HFFc6 (cell line): ENCODE data around the gene CLIC6. TPM values are rescaled to one million over a fixed set of nuclear protein-coding genes. Genes with fewer than 3 reads are reported as not detected.

ENCODE experiments used
- DNase-seq: peaks from one replicate; pipeline ENCODE4 v3.0.0-alpha.2; 2018
- H3K27ac Mint-ChIP-seq: 2 replicates; pipeline ENCODE4 v1.8.0; 2020; ENCODE audit warnings: mild to moderate bottlenecking, mixed read lengths
- H3K27me3 Mint-ChIP-seq: 2 replicates; pipeline ENCODE4 v1.8.0; 2021; ENCODE audit warnings: mild to moderate bottlenecking, moderate library complexity, mixed read lengths; ENCODE audit not compliant: insufficient read depth
- H3K36me3 Mint-ChIP-seq: 2 replicates; pipeline ENCODE4 v1.8.0; 2021; ENCODE audit warnings: low read depth, mixed read lengths
- H3K4me1 Mint-ChIP-seq: 2 replicates; pipeline ENCODE4 v1.8.0; 2020; ENCODE audit warnings: low read depth, mixed read lengths
- H3K4me3 Mint-ChIP-seq: 2 replicates; pipeline ENCODE4 v1.8.0; 2020; ENCODE audit warnings: mild to moderate bottlenecking, moderate library complexity, mixed read lengths
- H3K9me3 Mint-ChIP-seq: 2 replicates; pipeline ENCODE4 v1.8.0; 2020; ENCODE audit warnings: mild to moderate bottlenecking, mixed read lengths
- total RNA-seq, 6 experiments: library from RNA; stranded (reverse); fragmentation: NEBNext Ultra II Directional; extraction: Animal tissue kit (Norgen Biotek cat#: 25700); gene quantifications; 2 replicates in 1 of 6; 3 replicates in 5 of 6; pipeline ENCODE4 v1.2.3, GENCODE V29; 2021
- TF ChIP-seq, protein P1 (sequence below): fragments of 200-600 bp; sonication (generic); IDR thresholded peaks from 2 replicates; pipeline ENCODE4 v1.5.0; 2021; ENCODE audit warnings: antibody characterized with exemption, mild to moderate bottlenecking

CLIC6 gene
- total RNA-seq, 6 experiments from 2014 or later, result not detected

DNA sequence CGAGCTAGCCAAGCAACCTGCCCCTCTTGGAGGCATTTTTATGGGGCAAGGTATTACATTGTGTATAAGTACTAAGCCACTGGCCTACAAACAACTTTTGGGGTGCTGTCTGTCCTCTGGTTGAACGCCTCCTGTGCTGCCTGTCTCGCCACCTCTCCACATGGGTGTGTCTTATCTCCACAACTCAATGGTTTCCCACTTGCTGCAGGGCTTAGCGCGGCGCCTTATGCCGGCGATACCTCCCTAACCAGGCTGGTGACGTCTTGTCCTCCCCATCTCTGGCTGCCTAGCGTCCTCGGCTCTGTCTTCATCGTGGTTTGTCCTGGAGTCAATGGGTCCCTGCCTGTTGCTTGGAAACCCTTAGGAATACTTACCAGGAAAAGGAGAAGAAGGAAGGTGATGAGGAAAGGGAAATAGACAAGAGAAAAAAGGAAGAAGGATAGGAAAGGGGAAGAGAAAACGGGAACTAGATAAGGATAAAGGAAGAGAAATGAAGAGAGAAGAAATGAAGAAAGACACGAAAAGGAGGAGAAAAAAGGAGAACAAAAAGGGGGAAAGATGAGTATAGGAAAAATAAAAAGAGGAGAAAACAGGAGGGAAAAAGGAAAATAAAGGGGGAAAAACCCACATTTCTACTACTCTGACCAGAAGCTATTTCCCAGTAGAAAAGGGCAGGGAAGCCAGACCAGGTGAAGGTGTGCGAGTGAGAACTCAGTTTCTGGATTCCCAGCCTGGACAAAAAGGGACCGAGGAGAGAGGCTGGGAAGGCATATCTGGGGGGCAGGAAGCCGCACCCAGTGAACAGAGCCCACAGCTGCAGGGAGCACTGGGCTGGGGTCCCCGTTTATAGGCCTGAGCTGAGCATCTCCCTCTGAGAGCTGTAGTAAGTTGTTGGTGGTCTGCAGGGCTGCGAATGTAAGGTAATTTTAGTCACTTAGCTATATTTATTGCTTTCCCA is 86.2 kb downstream of the CLIC6 start:
- DNase-seq, result no peak
- peaks cover 14% of the 10 kb centered on the region; the same call in 1 of the 2 replicates for H3K27me3 Mint-ChIP-seq
- H3K4me3 Mint-ChIP-seq, result no peak overlapping the region
- no peak overlapping the region for H3K27ac Mint-ChIP-seq
- no peaks in the 10 kb centered on the region for H3K4me1 Mint-ChIP-seq
- H3K9me3 Mint-ChIP-seq, result no peaks in the 10 kb centered on the region
- no peaks in the 10 kb centered on the region for H3K36me3 Mint-ChIP-seq
- TF ChIP-seq, protein P1, sequence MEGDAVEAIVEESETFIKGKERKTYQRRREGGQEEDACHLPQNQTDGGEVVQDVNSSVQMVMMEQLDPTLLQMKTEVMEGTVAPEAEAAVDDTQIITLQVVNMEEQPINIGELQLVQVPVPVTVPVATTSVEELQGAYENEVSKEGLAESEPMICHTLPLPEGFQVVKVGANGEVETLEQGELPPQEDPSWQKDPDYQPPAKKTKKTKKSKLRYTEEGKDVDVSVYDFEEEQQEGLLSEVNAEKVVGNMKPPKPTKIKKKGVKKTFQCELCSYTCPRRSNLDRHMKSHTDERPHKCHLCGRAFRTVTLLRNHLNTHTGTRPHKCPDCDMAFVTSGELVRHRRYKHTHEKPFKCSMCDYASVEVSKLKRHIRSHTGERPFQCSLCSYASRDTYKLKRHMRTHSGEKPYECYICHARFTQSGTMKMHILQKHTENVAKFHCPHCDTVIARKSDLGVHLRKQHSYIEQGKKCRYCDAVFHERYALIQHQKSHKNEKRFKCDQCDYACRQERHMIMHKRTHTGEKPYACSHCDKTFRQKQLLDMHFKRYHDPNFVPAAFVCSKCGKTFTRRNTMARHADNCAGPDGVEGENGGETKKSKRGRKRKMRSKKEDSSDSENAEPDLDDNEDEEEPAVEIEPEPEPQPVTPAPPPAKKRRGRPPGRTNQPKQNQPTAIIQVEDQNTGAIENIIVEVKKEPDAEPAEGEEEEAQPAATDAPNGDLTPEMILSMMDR, result no peak

DNA sequence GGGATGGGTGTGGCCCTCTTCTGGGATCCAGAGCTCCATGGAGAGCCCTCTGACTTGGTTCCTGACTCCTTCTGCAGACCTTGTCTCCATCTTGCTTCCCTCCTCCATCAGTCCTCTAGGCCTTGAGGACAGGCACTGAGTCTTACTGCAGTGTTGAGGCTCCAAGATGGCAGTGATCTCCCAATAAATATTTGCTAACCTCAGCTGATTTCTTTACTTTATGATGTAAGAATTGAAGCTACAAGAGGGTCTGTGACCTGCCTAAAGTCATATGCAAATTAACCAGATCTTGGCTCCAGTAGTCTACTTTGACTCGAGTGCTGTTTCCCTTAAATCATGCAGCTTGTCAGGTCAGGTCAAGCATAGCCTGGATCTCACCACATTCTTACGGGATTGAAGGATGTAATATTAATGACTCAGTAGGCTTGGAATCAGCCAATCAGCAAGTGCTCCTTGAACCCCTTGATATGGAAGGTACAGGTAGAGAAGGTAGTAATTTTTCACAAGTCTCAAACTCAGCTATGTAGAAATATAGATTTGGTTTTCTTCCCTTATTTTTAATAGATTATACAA is 93.0 kb downstream of the CLIC6 start:
- Mint-ChIP-seq H3K36me3 (0 out of 2 replicates have a peak, but pooled peaks cover 6% of the 10 kb centered on the region), H3K4me3 (no peak overlapping the region), H3K9me3 (peaks cover 4% of the 10 kb centered on the region; the same call in 1 of the 2 replicates), H3K27me3 (peaks cover 6% of the 10 kb centered on the region), H3K4me1 (no peaks in the 10 kb centered on the region), H3K27ac (no peak overlapping the region)
- DNase-seq, result no peak
- TF ChIP-seq, protein P1, result no peak

DNA sequence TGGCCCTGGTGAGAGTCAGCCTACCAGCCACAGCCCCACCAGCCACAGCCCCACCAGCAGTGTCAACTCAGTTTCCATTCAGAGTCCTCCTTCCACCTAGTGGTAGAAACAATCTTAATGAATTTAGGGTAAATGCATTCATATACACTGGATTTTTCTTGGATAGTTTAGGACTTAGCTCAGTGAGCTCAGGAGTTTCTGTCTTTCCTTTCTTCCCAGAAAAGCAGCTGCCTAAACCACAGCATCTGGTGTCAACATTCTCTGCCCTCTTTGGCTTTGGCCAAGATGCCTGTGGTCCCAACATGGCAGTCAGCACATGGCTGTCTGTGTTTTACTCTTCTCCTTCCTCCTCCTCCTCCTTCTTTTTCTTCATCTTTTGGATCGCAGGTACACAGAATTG is 94.0 kb downstream of the CLIC6 start:
- TF ChIP-seq, protein P1, result peak; percentile 50
- Mint-ChIP-seq H3K9me3 (peaks cover 4% of the 10 kb centered on the region; the same call in 1 of the 2 replicates), H3K36me3 (0 out of 2 replicates have a peak, but pooled peaks cover 6% of the 10 kb centered on the region), H3K4me1 (no peaks in the 10 kb centered on the region), H3K27ac (no peak overlapping the region), H3K27me3 (peaks cover 6% of the 10 kb centered on the region), H3K4me3 (no peak overlapping the region)
- peak; percentile 31 for DNase-seq

DNA sequence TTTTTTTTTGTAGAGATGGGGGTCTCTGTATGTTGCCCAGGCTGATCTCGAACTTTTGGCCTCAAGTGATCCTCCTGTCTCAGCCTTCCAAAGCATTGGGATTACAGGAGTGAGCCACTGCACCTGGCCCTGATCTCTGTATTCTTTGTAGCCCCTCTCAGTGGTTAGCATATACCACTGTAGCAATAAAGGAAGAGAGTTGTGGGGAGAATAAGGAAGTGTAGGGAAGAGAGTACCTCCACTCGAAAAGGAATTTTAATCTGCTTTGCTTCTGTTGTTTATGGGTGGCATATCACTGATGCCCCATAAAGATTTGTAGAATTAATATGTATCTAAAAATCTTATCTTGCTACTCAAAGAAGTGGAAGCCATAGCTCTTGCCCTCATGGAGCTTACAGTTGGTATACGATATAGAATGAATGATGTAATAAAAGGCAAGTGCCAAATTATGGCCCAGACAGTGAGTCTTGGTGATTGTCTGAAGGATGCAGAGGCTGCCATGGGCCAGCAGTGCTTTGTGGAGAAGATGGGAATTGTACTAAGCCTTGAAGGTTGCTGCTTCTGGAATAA is 96.0 kb downstream of the CLIC6 start:
- Mint-ChIP-seq H3K4me3 (no peak overlapping the region), H3K27me3 (peaks cover 5% of the 10 kb centered on the region), H3K4me1 (no peaks in the 10 kb centered on the region), H3K36me3 (0 out of 2 replicates have a peak, but pooled peaks cover 6% of the 10 kb centered on the region), H3K9me3 (peaks cover 4% of the 10 kb centered on the region; the same call in 1 of the 2 replicates), H3K27ac (no peak overlapping the region)
- TF ChIP-seq, protein P1, result no peak
- DNase-seq, result no peak

DNA sequence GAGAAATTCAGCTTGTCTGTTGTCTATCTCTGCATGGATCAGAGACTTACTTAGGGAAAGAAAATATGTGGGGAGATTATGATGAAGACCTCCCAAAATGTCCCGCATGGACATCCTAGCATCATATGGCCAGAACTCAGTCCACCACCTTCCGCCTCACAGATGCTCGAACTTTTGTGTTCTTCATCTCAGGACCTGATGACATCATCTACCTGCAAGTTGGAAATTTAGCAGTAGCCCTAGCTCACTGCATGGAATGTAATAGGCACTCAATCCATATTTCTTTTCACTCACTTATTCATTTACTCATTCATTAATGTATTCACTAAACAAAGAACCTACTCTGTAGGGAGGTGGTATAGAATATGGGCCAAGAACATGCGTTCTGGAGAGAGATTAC is 96.8 kb downstream of the CLIC6 start:
- TF ChIP-seq, protein P1, result no peak
- H3K36me3 Mint-ChIP-seq, result 0 out of 2 replicates have a peak, but pooled peaks cover 6% of the 10 kb centered on the region
- H3K9me3 Mint-ChIP-seq, result peaks cover 4% of the 10 kb centered on the region; the same call in 1 of the 2 replicates
- no peaks in the 10 kb centered on the region for H3K4me1 Mint-ChIP-seq
- DNase-seq, result no peak
- no peak overlapping the region for H3K27ac Mint-ChIP-seq
- H3K4me3 Mint-ChIP-seq, result no peak overlapping the region
- H3K27me3 Mint-ChIP-seq, result peaks cover 4% of the 10 kb centered on the region
